A673 (cell line): ENCODE results near the gene SLC35E4. TPM values are rescaled to one million over a fixed set of nuclear protein-coding genes. Genes with fewer than 3 reads are reported as not detected.

Experiments used
- BruUV-seq: library from RNA; stranded (reverse); fragments of 400-500 nt; replicated peaks from 2 replicates; lab custom pipeline; 2021; lab: Mats Ljungman, UMichigan
- CTCF ChIA-PET: fragments of 300-600 bp; sonication (Branson Sonifier 250); formaldehyde crosslinking; loops from one replicate; lab custom pipeline; 2022; ENCODE audit warnings: antibody characterized with exemption; lab: Charles Lee
- POLR2A ChIA-PET: fragments of 300-600 bp; sonication (Branson Sonifier 250); formaldehyde crosslinking; loops from one replicate; lab custom pipeline; 2022; ENCODE audit warnings: antibody characterized with exemption; ENCODE audit not compliant: low non-redundant PET; lab: Charles Lee
- DNase-seq: peaks from one replicate; pipeline ENCODE4 v3.0.0-alpha.2; 2015; ENCODE audit warnings: low spot score
- H3K27ac ChIP-seq: fragments of 200-600 bp; sonication (generic); 2 replicates; pipeline ENCODE4 v1.5.1; 2016; ENCODE audit warnings: mixed run types, low read depth, mild to moderate bottlenecking, mixed read lengths, antibody characterized with exemption, low read length; ENCODE audit not compliant: poor library complexity, severe bottlenecking
- H3K27me3 ChIP-seq: fragments of 200-600 bp; sonication (generic); replicated peaks from 2 replicates; pipeline ENCODE4 v1.6.1; 2017; ENCODE audit warnings: mixed run types, low read depth, mild to moderate bottlenecking, mixed read lengths, antibody characterized with exemption, low read length; ENCODE audit not compliant: insufficient read depth, poor library complexity
- H3K36me3 ChIP-seq: fragments of 200-600 bp; sonication (generic); 2 replicates; pipeline ENCODE4 v1.6.1; 2016; ENCODE audit warnings: mixed run types, mild to moderate bottlenecking, mixed read lengths, antibody characterized with exemption, low read length; ENCODE audit not compliant: insufficient read depth, poor library complexity, severe bottlenecking
- H3K4me1 ChIP-seq: fragments of 200-600 bp; sonication (generic); 2 replicates; pipeline ENCODE4 v1.6.1; 2017; ENCODE audit warnings: mixed run types, mild to moderate bottlenecking, mixed read lengths, antibody characterized with exemption, low read length; ENCODE audit not compliant: insufficient read depth, poor library complexity, severe bottlenecking
- H3K4me3 ChIP-seq: fragments of 200-600 bp; sonication (generic); 2 replicates; pipeline ENCODE4 v1.5.1; 2016; ENCODE audit warnings: low read depth, mixed run types, mild to moderate bottlenecking, mixed read lengths, low read length; ENCODE audit not compliant: poor library complexity, severe bottlenecking
- H3K9me3 ChIP-seq: fragments of 200-600 bp; sonication (generic); 2 replicates; pipeline ENCODE4 v1.6.1; 2016; ENCODE audit warnings: mixed run types, low read depth, mild to moderate bottlenecking, mixed read lengths, antibody characterized with exemption, low read length; ENCODE audit not compliant: poor library complexity, severe bottlenecking
- EZH2 ChIP-seq: fragments of 200-600 bp; sonication (generic); IDR thresholded peaks from 2 replicates; pipeline ENCODE4 v1.6.1; 2017; ENCODE audit warnings: borderline replicate concordance, low read depth, mild to moderate bottlenecking, mixed read lengths, antibody characterized with exemption, low read length; ENCODE audit not compliant: poor library complexity, severe bottlenecking
- intact Hi-C: fragments of 100-400 bp; cut with micrococcal nuclease; formaldehyde crosslinking; loops from one replicate; pipeline ENCODE4 v1.10.0; 2022; ENCODE audit not compliant: unreplicated experiment
- total RNA-seq: library from RNA; stranded (reverse); gene quantifications from 2 replicates; pipeline ENCODE4 v1.2.3, GENCODE V29; 2021
- TF ChIP-seq, protein P1 (sequence below): fragments of 300-800, 200-600 bp; sonication (generic); conservative IDR thresholded peaks from 2 replicates; pipeline ENCODE4 v1.5.1; 2017; ENCODE audit warnings: low read depth, mild to moderate bottlenecking, antibody characterized with exemption, low read length, moderate library complexity, mixed read lengths

SLC35E4 gene
- total RNA-seq, 1 experiment from 2014 or later, result 2.4 TPM

- no peaks in the 10 kb centered on the region for H3K9me3 ChIP-seq
- BruUV-seq, result no TSS peak
- intact Hi-C loops, result no loop called here
- DNase-seq, result no peak
- H3K4me1 ChIP-seq, result no peaks in the 10 kb centered on the region
- H3K36me3 ChIP-seq, result no peaks in the 10 kb centered on the region
- TF ChIP-seq, protein P1, sequence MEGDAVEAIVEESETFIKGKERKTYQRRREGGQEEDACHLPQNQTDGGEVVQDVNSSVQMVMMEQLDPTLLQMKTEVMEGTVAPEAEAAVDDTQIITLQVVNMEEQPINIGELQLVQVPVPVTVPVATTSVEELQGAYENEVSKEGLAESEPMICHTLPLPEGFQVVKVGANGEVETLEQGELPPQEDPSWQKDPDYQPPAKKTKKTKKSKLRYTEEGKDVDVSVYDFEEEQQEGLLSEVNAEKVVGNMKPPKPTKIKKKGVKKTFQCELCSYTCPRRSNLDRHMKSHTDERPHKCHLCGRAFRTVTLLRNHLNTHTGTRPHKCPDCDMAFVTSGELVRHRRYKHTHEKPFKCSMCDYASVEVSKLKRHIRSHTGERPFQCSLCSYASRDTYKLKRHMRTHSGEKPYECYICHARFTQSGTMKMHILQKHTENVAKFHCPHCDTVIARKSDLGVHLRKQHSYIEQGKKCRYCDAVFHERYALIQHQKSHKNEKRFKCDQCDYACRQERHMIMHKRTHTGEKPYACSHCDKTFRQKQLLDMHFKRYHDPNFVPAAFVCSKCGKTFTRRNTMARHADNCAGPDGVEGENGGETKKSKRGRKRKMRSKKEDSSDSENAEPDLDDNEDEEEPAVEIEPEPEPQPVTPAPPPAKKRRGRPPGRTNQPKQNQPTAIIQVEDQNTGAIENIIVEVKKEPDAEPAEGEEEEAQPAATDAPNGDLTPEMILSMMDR, result no peak
- TF ChIP-seq EZH2, result no peak
- CTCF ChIA-PET, result no interaction called here
- POLR2A ChIA-PET, result no interaction called here
- no peak overlapping the region for H3K4me3 ChIP-seq
- no peaks in the 10 kb centered on the region for H3K27me3 ChIP-seq
- H3K27ac ChIP-seq, result no peak overlapping the region
These were observed 51.8 kb downstream of the SLC35E4 start for GRCh38 chr22:30687358-30687757.

- POLR2A ChIA-PET, result interaction anchor here (0.6 kb wide), 1 partner anchor 184 kb away, joined by 3 read pairs; no protein-coding TSS in a partner anchor
These were observed 54.0 kb downstream of the SLC35E4 start for GRCh38 chr22:30689622-30690021.

GRCh38 chr22:30691204-30691603, 55.6 kb downstream of the SLC35E4 start:
- intact Hi-C loops, result no loop called here
- BruUV-seq, result no TSS peak

More at GRCh38 chr22:30689622-30690021, 54.0 kb downstream of the SLC35E4 start:
- Histone ChIP-seq H3K9me3 (no peaks in the 10 kb centered on the region), H3K4me3 (no peak overlapping the region), H3K36me3 (no peaks in the 10 kb centered on the region), H3K27ac (no peak overlapping the region), H3K4me1 (no peaks in the 10 kb centered on the region), H3K27me3 (no peaks in the 10 kb centered on the region)
- no peak for DNase-seq
- intact Hi-C loops, result no loop called here
- CTCF ChIA-PET, result no interaction called here
- TF ChIP-seq EZH2, result no peak
- TF ChIP-seq, protein P1, result no peak
- no TSS peak for BruUV-seq

More at GRCh38 chr22:30691204-30691603, 55.6 kb downstream of the SLC35E4 start:
- Histone ChIP-seq H3K4me1 (peaks cover 5% of the 10 kb centered on the region), H3K36me3 (no peaks in the 10 kb centered on the region), H3K27me3 (no peaks in the 10 kb centered on the region), H3K4me3 (no peak overlapping the region), H3K9me3 (no peaks in the 10 kb centered on the region), H3K27ac (no peak overlapping the region)
- TF ChIP-seq, protein P1, result no peak
- TF ChIP-seq EZH2, result no peak
- POLR2A ChIA-PET, result no interaction called here
- DNase-seq, result no peak
- CTCF ChIA-PET, result no interaction called here
